ENCODE measurements around the gene NCKAP5. TPM values are rescaled to one million over a fixed set of nuclear protein-coding genes. Genes with fewer than 3 reads are reported as not detected.

Gene NCKAP5
- total RNA-seq, 2 donors from 2014 or later = 0.78 to 2.6 TPM

DNA sequence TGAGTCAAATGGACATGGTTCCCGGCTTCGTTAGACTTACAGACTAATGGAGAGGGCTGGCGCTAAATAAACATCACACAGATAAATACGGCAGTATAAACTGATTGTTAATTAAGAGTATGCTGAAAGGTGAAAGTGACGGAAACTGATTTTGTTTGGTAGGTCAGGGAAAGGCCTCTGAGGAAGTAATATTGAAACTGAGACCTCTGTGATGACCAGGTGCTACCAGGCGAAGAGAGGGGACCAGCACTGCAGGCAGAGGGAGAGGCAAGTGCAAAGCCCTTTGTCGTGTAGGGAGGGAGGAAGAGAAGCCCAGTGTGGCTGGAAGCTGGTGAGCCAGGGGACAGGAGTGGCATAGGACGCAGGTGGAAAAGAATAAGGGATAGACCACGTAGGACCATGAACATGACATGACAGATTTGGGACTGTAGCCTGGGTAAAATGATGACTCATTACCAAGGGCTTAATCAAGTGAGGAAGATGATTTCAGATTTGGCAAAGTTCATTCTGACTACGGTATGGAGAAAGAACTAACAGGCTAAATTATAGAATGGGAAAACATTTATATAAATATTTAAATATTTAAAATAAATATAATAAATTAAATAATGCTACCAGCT is 433.1 kb downstream of the NCKAP5 start:
- Histone ChIP-seq H3K27me3 (no peaks in the 10 kb centered on the region), H3K4me1 (no peaks in the 10 kb centered on the region), H3K27ac (no peak overlapping the region), H3K4me3 (no peak overlapping the region), H3K36me3 (replicated peaks in 1 of 2; ENCODE audit: insufficient read depth in 1 of 2, low read depth in 2 of 2) (no peaks in the 10 kb centered on the region), H3K9me3 (no peaks in the 10 kb centered on the region)
- ATAC-seq (no peak), DNase-seq (no peak)
- intact Hi-C loops (cut with DNase I) = no loop called here
- WGBS, 2 donors = 85 to 89% methylated on average over 10 of the region's 10 CpGs
- TF ChIP-seq, protein P1, sequence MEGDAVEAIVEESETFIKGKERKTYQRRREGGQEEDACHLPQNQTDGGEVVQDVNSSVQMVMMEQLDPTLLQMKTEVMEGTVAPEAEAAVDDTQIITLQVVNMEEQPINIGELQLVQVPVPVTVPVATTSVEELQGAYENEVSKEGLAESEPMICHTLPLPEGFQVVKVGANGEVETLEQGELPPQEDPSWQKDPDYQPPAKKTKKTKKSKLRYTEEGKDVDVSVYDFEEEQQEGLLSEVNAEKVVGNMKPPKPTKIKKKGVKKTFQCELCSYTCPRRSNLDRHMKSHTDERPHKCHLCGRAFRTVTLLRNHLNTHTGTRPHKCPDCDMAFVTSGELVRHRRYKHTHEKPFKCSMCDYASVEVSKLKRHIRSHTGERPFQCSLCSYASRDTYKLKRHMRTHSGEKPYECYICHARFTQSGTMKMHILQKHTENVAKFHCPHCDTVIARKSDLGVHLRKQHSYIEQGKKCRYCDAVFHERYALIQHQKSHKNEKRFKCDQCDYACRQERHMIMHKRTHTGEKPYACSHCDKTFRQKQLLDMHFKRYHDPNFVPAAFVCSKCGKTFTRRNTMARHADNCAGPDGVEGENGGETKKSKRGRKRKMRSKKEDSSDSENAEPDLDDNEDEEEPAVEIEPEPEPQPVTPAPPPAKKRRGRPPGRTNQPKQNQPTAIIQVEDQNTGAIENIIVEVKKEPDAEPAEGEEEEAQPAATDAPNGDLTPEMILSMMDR (IDR thresholded peaks at IDR 0.05) = no peak
- TF ChIP-seq POLR2A (IDR thresholded peaks at IDR 0.05) = no peak

DNA sequence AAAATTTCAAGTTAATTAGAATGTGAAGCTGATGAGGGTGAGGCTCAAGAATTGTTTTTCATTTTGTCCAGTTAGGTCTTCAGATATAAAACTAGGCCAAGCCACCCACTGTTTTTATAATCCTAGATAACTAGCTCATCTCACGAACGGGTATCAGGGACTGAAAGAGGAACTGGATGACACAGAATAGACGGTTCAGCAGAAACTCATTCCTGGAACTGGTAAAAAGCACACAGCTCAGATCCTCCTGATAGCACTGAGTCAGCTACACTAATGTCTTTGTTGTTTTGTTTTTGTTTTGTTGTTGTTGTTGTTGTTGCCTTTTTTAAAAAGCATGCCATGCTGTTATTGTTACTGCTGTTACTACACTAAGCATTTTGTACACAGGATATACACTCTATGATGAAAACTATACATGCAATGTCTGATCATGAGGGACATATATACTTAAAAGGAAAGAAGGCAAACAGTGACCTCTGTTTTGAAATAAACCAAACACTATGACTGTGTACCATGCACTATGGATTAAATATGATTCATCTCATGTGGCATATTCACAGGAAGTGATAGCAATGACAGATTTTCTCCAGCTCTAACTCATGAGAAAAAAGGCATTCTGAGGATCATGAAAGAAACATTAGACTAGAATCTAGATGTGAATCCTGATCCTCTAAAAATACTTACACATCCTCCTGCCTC is 437.6 kb downstream of the NCKAP5 start:
- no peak overlapping the region for H3K27ac ChIP-seq
- no peaks in the 10 kb centered on the region for H3K9me3 ChIP-seq
- no peaks in the 10 kb centered on the region for H3K27me3 ChIP-seq
- intact Hi-C loops (cut with DNase I) = no loop called here
- TF ChIP-seq POLR2A (IDR thresholded peaks at IDR 0.05) = no peak
- TF ChIP-seq, protein P1 (IDR thresholded peaks at IDR 0.05) = no peak
- DNase-seq = no peak
- ATAC-seq = no peak
- 69 to 79% methylated on average over 3 of the region's 3 CpGs for WGBS, 2 donors
- H3K4me1 ChIP-seq = no peaks in the 10 kb centered on the region
- H3K36me3 ChIP-seq (replicated peaks in 1 of 2; ENCODE audit: insufficient read depth in 1 of 2, low read depth in 2 of 2) = no peaks in the 10 kb centered on the region
- no peak overlapping the region for H3K4me3 ChIP-seq

DNA sequence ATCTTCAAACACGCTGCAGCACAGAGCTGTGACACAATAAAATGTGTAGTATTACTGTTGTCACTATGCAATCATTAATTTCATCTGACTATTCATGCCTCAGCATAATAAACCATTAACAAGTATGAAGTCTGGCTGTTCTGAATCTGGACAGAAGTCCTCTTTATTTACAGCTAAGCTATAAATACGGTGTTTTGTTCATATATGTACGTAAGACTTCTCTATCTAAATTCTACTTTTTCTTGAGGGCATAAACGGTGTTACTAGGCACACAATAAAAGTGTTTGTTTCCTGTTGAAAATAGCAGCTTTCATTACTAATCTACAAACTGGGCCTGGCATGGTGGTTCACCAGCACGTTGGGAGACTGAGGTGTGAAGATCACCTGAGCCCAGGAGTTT is 443.8 kb downstream of the NCKAP5 start:
- Histone ChIP-seq H3K9me3 (no peaks in the 10 kb centered on the region), H3K4me1 (no peaks in the 10 kb centered on the region), H3K36me3 (replicated peaks in 1 of 2; ENCODE audit: insufficient read depth in 1 of 2, low read depth in 2 of 2) (no peaks in the 10 kb centered on the region), H3K27me3 (no peaks in the 10 kb centered on the region), H3K4me3 (no peak overlapping the region), H3K27ac (no peak overlapping the region)
- TF ChIP-seq, protein P1 (IDR thresholded peaks at IDR 0.05) = no peak
- TF ChIP-seq POLR2A (IDR thresholded peaks at IDR 0.05) = no peak
- WGBS, 2 donors = 58 to 59% methylated on average over 5 of the region's 5 CpGs
- DNase-seq = no peak
- intact Hi-C loops (cut with DNase I) = no loop called here
- no peak for ATAC-seq

DNA sequence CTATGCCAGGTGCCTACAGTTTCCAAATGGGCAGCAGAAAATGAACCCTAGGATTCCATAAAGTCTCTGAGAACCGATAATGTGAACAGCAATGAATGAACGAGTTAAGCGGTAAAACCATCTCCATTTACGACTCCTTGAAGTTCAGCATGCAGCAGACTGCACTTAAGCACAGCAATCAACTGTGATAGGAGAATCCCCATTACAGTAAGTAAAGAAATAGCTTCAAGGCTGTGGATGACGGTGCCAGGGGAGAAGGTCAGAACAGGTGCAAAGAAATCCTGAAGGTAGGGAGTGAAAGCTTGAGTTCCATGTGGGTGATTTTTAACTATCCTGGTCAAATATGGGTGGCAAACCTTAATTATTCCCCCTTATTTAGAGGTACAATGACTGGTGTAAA is 444.4 kb downstream of the NCKAP5 start:
- WGBS, 2 donors = 52% methylated on average over 5 of the region's 5 CpGs
- ATAC-seq (no peak), DNase-seq (peak in 2 of 4 donors; percentile 6 to 29)
- H3K36me3 ChIP-seq (replicated peaks in 1 of 2; ENCODE audit: insufficient read depth in 1 of 2, low read depth in 2 of 2) = no peaks in the 10 kb centered on the region
- no peaks in the 10 kb centered on the region for H3K4me1 ChIP-seq
- TF ChIP-seq, protein P1 (IDR thresholded peaks at IDR 0.05) = no peak
- no peak for TF ChIP-seq POLR2A (IDR thresholded peaks at IDR 0.05)
- H3K9me3 ChIP-seq = no peaks in the 10 kb centered on the region
- no peaks in the 10 kb centered on the region for H3K27me3 ChIP-seq
- intact Hi-C loops (cut with DNase I) = no loop called here
- no peak overlapping the region for H3K27ac ChIP-seq
- H3K4me3 ChIP-seq = no peak overlapping the region

DNA sequence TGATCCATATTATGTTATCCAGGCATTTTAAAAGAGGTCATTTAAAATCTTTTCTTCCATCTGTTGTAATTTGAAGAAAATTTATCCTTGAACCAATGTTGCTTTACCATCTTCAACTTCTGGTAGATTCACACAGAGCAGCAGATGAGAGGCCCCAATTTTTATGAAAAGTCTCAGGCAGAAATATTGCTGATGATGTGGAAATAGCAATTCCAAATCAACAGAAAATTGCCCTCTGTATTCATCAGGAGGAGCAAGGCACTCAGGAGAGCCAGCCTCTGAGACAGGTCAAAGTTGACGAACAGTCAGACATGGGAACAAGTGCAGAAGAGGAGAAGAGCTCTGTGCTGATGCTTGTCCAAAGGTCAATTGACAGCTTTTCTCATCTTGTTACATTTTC is 444.9 kb downstream of the NCKAP5 start:
- H3K27ac ChIP-seq = no peak overlapping the region
- no peak for DNase-seq
- no peak for ATAC-seq
- no peaks in the 10 kb centered on the region for H3K27me3 ChIP-seq
- TF ChIP-seq, protein P1 (IDR thresholded peaks at IDR 0.05) = no peak
- TF ChIP-seq POLR2A (IDR thresholded peaks at IDR 0.05) = no peak
- H3K9me3 ChIP-seq = no peaks in the 10 kb centered on the region
- no peaks in the 10 kb centered on the region for H3K4me1 ChIP-seq
- intact Hi-C loops (cut with DNase I) = no loop called here
- no peak overlapping the region for H3K4me3 ChIP-seq
- H3K36me3 ChIP-seq (replicated peaks in 1 of 2; ENCODE audit: insufficient read depth in 1 of 2, low read depth in 2 of 2) = no peaks in the 10 kb centered on the region
- WGBS, 2 donors = 90 to 92% methylated on average over 1 of the region's 1 CpG
